HEK293 (cell line): ENCODE data around the gene ERBB2.

Experiments used
- KLF16 ChIP-seq: fragments of 450-650 bp; formaldehyde crosslinking; IDR thresholded peaks from 2 replicates; pipeline ENCODE4 v1.5.1; 2017; ENCODE audit warnings: missing biosample characterization, missing genetic modification characterization
- WT1 ChIP-seq: fragments of 450-650 bp; formaldehyde crosslinking; IDR thresholded peaks from 2 replicates; pipeline ENCODE4 v1.5.1; 2016; ENCODE audit warnings: missing biosample characterization, missing genetic modification characterization
- ZBTB21 ChIP-seq: fragments of 450-650 bp; formaldehyde crosslinking; IDR thresholded peaks from 2 replicates; pipeline ENCODE4 v1.5.1; 2017; ENCODE audit warnings: missing biosample characterization, missing genetic modification characterization
- ZNF202 ChIP-seq: fragments of 450-650 bp; formaldehyde crosslinking; IDR thresholded peaks from 2 replicates; pipeline ENCODE4 v1.5.1; 2016; ENCODE audit warnings: missing biosample characterization, missing genetic modification characterization, borderline replicate concordance
- ZNF23 ChIP-seq: fragments of 450-650 bp; formaldehyde crosslinking; IDR thresholded peaks from 2 replicates; pipeline ENCODE4 v1.5.1; 2016; ENCODE audit warnings: missing biosample characterization, missing genetic modification characterization, borderline replicate concordance
- ZNF549 ChIP-seq: fragments of 450-650 bp; IDR thresholded peaks from 2 replicates; pipeline ENCODE4 v1.5.1; 2018; ENCODE audit warnings: missing biosample characterization, missing genetic modification characterization, mild to moderate bottlenecking, inconsistent platforms, moderate library complexity
- ZNF76 ChIP-seq: fragments of 450-650 bp; formaldehyde crosslinking; IDR thresholded peaks from 2 replicates; pipeline ENCODE4; 2016; ENCODE audit warnings: low read depth, missing biosample characterization, missing genetic modification characterization, borderline replicate concordance
- TF ChIP-seq, protein P1 (sequence below): fragments of 450-650 bp; formaldehyde crosslinking; IDR thresholded peaks from 2 replicates; pipeline ENCODE4 v1.5.1; 2016; ENCODE audit warnings: missing biosample characterization, missing genetic modification characterization
- TF ChIP-seq, protein P2 (sequence below): fragments of 450-650 bp; formaldehyde crosslinking; IDR thresholded peaks from 2 replicates; pipeline ENCODE4 v1.5.1; 2016; ENCODE audit warnings: missing biosample characterization, missing genetic modification characterization
- TF ChIP-seq, protein P3 (sequence below): fragments of 450-650 bp; formaldehyde crosslinking; IDR thresholded peaks from 2 replicates; pipeline ENCODE4 v1.5.1; 2016; ENCODE audit warnings: missing biosample characterization, missing genetic modification characterization
- TF ChIP-seq, protein P4 (sequence below): fragments of 450-650 bp; formaldehyde crosslinking; IDR thresholded peaks from 2 replicates; pipeline ENCODE4 v1.5.1; 2016; ENCODE audit warnings: missing biosample characterization, missing genetic modification characterization
- TF ChIP-seq, protein P5 (sequence below): fragments of 450-650 bp; IDR thresholded peaks from 2 replicates; pipeline ENCODE4 v1.5.1; 2018; ENCODE audit warnings: missing biosample characterization, mild to moderate bottlenecking, missing genetic modification characterization

DNA sequence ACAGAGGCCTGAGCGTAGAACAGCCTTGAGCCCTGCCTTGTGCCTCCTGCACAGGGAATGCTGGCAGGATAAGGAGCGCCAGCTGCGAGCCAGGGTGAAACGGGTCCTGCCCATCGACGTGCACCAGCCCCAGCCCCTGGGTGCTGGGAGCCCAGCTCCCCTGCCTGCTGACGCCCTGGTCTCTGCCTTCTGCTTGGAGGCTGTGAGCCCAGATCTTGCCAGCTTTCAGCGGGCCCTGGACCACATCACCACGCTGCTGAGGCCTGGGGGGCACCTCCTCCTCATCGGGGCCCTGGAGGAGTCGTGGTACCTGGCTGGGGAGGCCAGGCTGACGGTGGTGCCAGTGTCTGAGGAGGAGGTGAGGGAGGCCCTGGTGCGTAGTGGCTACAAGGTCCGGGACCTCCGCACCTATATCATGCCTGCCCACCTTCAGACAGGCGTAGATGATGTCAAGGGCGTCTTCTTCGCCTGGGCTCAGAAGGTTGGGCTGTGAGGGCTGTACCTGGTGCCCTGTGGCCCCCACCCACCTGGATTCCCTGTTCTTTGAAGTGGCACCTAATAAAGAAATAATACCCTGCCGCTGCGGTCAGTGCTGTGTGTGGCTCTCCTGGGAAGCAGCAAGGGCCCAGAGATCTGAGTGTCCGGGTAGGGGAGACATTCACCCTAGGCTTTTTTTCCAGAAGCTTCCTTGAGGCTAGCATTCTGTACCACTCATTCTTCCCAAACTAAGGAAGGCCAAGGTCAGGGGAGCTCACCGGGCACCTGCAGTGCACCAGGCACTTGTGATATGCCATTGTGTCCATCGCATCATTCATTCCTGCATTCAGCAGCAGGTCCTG, 29.7 kb upstream of the ERBB2 start:
- TF ChIP-seq ZNF23 (tag by site-specific recombination), result no peak
- no peak for TF ChIP-seq WT1 (tag by site-specific recombination)
- TF ChIP-seq, protein P1, sequence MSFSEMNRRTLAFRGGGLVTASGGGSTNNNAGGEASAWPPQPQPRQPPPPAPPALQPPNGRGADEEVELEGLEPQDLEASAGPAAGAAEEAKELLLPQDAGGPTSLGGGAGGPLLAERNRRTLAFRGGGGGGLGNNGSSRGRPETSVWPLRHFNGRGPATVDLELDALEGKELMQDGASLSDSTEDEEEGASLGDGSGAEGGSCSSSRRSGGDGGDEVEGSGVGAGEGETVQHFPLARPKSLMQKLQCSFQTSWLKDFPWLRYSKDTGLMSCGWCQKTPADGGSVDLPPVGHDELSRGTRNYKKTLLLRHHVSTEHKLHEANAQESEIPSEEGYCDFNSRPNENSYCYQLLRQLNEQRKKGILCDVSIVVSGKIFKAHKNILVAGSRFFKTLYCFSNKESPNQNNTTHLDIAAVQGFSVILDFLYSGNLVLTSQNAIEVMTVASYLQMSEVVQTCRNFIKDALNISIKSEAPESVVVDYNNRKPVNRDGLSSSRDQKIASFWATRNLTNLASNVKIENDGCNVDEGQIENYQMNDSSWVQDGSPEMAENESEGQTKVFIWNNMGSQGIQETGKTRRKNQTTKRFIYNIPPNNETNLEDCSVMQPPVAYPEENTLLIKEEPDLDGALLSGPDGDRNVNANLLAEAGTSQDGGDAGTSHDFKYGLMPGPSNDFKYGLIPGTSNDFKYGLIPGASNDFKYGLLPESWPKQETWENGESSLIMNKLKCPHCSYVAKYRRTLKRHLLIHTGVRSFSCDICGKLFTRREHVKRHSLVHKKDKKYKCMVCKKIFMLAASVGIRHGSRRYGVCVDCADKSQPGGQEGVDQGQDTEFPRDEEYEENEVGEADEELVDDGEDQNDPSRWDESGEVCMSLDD (tag by site-specific recombination), result no peak
- TF ChIP-seq ZNF202 (tag by site-specific recombination), result no peak
- TF ChIP-seq, protein P2, sequence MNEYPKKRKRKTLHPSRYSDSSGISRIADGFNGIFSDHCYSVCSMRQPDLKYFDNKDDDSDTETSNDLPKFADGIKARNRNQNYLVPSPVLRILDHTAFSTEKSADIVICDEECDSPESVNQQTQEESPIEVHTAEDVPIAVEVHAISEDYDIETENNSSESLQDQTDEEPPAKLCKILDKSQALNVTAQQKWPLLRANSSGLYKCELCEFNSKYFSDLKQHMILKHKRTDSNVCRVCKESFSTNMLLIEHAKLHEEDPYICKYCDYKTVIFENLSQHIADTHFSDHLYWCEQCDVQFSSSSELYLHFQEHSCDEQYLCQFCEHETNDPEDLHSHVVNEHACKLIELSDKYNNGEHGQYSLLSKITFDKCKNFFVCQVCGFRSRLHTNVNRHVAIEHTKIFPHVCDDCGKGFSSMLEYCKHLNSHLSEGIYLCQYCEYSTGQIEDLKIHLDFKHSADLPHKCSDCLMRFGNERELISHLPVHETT (tag by site-specific recombination), result no peak
- no peak for TF ChIP-seq KLF16
- TF ChIP-seq ZNF76, result no peak
- TF ChIP-seq ZBTB21 (tag by site-specific recombination), result no peak
- TF ChIP-seq ZNF549, result no peak
- TF ChIP-seq, protein P3, sequence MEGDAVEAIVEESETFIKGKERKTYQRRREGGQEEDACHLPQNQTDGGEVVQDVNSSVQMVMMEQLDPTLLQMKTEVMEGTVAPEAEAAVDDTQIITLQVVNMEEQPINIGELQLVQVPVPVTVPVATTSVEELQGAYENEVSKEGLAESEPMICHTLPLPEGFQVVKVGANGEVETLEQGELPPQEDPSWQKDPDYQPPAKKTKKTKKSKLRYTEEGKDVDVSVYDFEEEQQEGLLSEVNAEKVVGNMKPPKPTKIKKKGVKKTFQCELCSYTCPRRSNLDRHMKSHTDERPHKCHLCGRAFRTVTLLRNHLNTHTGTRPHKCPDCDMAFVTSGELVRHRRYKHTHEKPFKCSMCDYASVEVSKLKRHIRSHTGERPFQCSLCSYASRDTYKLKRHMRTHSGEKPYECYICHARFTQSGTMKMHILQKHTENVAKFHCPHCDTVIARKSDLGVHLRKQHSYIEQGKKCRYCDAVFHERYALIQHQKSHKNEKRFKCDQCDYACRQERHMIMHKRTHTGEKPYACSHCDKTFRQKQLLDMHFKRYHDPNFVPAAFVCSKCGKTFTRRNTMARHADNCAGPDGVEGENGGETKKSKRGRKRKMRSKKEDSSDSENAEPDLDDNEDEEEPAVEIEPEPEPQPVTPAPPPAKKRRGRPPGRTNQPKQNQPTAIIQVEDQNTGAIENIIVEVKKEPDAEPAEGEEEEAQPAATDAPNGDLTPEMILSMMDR (tag by site-specific recombination), result no peak
- TF ChIP-seq, protein P4, sequence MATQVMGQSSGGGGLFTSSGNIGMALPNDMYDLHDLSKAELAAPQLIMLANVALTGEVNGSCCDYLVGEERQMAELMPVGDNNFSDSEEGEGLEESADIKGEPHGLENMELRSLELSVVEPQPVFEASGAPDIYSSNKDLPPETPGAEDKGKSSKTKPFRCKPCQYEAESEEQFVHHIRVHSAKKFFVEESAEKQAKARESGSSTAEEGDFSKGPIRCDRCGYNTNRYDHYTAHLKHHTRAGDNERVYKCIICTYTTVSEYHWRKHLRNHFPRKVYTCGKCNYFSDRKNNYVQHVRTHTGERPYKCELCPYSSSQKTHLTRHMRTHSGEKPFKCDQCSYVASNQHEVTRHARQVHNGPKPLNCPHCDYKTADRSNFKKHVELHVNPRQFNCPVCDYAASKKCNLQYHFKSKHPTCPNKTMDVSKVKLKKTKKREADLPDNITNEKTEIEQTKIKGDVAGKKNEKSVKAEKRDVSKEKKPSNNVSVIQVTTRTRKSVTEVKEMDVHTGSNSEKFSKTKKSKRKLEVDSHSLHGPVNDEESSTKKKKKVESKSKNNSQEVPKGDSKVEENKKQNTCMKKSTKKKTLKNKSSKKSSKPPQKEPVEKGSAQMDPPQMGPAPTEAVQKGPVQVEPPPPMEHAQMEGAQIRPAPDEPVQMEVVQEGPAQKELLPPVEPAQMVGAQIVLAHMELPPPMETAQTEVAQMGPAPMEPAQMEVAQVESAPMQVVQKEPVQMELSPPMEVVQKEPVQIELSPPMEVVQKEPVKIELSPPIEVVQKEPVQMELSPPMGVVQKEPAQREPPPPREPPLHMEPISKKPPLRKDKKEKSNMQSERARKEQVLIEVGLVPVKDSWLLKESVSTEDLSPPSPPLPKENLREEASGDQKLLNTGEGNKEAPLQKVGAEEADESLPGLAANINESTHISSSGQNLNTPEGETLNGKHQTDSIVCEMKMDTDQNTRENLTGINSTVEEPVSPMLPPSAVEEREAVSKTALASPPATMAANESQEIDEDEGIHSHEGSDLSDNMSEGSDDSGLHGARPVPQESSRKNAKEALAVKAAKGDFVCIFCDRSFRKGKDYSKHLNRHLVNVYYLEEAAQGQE (tag by site-specific recombination), result no peak
- TF ChIP-seq, protein P5, sequence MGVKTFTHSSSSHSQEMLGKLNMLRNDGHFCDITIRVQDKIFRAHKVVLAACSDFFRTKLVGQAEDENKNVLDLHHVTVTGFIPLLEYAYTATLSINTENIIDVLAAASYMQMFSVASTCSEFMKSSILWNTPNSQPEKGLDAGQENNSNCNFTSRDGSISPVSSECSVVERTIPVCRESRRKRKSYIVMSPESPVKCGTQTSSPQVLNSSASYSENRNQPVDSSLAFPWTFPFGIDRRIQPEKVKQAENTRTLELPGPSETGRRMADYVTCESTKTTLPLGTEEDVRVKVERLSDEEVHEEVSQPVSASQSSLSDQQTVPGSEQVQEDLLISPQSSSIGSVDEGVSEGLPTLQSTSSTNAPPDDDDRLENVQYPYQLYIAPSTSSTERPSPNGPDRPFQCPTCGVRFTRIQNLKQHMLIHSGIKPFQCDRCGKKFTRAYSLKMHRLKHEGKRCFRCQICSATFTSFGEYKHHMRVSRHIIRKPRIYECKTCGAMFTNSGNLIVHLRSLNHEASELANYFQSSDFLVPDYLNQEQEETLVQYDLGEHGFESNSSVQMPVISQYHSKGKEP, result no peak
